Measurements from ENCODE around the gene GPRC5C.

DNA sequence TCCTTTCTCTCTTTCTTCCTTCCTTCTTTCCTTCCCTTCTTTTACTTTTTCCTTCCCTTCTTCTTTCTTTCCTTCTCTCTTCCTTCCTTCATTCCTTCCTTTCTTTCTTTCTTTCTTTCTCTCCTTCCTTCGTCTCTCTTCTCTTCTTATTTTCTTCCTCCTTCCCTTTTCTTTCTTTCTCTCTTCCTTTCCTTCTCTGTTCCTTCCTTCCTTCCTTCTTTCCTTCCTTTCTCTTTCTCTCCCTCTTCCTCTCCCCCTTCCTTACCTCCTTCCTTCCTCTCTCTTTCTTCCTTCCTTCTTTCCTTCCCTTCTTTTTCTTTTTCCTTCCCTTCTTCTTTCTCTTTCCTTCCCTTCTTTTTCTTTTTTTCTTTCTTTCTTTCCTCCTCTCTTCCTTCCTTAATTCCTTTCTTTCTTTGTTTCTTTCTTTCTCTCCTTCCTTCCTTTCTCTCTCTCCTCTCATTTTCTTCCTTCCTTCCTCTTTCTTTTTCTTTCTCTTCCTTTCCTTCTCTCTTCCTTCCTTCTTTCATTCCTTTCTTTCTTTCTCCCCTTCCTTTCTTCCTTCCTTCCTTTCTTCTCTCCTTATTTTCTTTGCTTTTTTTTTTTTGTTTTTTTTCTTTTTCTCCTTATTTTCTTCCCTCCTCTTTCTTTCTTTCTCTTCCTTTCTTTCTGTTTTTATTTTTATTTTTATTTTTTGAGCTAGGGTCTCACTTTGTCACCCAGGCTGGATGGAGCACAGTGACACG is 41.8 kb upstream of the GPRC5C start:
- TF ChIP-seq, protein P1, sequence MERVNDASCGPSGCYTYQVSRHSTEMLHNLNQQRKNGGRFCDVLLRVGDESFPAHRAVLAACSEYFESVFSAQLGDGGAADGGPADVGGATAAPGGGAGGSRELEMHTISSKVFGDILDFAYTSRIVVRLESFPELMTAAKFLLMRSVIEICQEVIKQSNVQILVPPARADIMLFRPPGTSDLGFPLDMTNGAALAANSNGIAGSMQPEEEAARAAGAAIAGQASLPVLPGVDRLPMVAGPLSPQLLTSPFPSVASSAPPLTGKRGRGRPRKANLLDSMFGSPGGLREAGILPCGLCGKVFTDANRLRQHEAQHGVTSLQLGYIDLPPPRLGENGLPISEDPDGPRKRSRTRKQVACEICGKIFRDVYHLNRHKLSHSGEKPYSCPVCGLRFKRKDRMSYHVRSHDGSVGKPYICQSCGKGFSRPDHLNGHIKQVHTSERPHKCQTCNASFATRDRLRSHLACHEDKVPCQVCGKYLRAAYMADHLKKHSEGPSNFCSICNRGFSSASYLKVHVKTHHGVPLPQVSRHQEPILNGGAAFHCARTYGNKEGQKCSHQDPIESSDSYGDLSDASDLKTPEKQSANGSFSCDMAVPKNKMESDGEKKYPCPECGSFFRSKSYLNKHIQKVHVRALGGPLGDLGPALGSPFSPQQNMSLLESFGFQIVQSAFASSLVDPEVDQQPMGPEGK (CRISPR knock-in tag; IDR thresholded peaks at IDR 0.05; ENCODE audit: borderline replicate concordance): no peak
- no peak for TF ChIP-seq OSR1 (CRISPR knock-in tag; IDR thresholded peaks at IDR 0.05)
- TF ChIP-seq, protein P2, sequence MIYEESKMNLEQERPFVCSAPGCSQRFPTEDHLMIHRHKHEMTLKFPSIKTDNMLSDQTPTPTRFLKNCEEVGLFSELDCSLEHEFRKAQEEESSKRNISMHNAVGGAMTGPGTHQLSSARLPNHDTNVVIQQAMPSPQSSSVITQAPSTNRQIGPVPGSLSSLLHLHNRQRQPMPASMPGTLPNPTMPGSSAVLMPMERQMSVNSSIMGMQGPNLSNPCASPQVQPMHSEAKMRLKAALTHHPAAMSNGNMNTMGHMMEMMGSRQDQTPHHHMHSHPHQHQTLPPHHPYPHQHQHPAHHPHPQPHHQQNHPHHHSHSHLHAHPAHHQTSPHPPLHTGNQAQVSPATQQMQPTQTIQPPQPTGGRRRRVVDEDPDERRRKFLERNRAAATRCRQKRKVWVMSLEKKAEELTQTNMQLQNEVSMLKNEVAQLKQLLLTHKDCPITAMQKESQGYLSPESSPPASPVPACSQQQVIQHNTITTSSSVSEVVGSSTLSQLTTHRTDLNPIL (CRISPR knock-in tag; IDR thresholded peaks at IDR 0.05; ENCODE audit: low read depth): no peak
- TF ChIP-seq BACH2 (CRISPR knock-in tag; IDR thresholded peaks at IDR 0.05; ENCODE audit: borderline replicate concordance): no peak
- no peak for TF ChIP-seq GLIS3 (CRISPR knock-in tag; IDR thresholded peaks at IDR 0.05)
- TF ChIP-seq, protein P3, sequence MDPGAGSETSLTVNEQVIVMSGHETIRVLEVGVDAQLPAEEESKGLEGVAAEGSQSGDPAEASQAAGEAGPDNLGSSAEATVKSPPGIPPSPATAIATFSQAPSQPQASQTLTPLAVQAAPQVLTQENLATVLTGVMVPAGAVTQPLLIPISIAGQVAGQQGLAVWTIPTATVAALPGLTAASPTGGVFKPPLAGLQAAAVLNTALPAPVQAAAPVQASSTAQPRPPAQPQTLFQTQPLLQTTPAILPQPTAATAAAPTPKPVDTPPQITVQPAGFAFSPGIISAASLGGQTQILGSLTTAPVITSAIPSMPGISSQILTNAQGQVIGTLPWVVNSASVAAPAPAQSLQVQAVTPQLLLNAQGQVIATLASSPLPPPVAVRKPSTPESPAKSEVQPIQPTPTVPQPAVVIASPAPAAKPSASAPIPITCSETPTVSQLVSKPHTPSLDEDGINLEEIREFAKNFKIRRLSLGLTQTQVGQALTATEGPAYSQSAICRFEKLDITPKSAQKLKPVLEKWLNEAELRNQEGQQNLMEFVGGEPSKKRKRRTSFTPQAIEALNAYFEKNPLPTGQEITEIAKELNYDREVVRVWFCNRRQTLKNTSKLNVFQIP (CRISPR knock-in tag; IDR thresholded peaks at IDR 0.05; ENCODE audit: borderline replicate concordance, low read depth): no peak
- TF ChIP-seq ISL1 (CRISPR knock-in tag; IDR thresholded peaks at IDR 0.05): no peak
- TF ChIP-seq RARB (CRISPR knock-in tag; IDR thresholded peaks at IDR 0.05): no peak
- no peak for TF ChIP-seq ZFP3 (CRISPR knock-in tag; IDR thresholded peaks at IDR 0.05)
- TF ChIP-seq ZC3H10 (CRISPR knock-in tag; IDR thresholded peaks at IDR 0.05): no peak
- no peak for TF ChIP-seq CSDC2 (CRISPR knock-in tag; IDR thresholded peaks at IDR 0.05)
- no peak for TF ChIP-seq ZNF70 (CRISPR knock-in tag; IDR thresholded peaks at IDR 0.05)

All from SK-N-SH treated with all-trans-retinoic acid at 6 μM for 48 hours (cell line).